Suppressor macrophage (primary cell): Measurements from ENCODE around the gene TEKTIP1.
"Not testable (repeated sequence)": the region's sequence is repeated elsewhere in the genome, so short reads cannot be mapped to it uniquely, and the experiment has no call there.

Source experiments
- DNase-seq, 4 experiments: peaks; one replicate each; pipeline ENCODE4 v3.0.0-alpha.2; 2020 to 2022

The TEKTIP1 gene

DNA sequence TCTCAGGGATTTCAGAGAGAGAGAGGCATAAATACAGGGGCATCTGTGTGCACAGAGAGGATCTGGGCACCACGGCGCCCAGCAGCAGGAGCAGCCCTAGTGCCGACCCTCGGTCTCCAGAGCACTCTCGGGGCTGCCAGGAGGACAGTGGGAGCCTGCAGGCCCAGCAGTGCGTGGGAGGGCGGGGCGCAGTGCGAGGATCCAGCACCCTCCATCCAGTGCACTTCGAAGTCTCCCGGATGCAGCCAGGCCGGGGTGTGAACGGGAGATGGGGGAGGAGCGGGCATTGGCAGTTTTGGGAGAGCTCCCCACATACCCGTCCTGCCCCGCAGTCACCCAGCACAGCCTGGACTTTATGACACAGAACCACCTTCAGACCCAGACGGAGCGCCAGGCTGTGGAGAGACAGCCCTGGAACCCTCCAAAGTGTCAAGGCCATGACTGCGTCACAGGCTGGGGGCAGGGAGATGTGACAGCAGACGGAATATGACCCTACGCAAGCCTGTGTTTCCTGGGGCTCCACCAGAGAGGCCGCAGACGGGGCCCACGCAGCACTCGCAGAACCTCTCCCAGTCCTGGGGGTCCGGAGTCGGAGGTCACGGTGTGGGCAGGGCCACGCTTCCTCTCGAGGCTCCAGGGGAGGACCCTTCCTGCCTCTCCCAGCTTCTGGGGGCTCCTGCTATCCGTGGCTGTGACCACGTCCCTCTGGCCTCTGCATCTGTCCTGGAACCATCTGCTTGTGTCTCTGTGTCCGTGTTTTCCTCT is 14.7 kb upstream of the TEKTIP1 start:
- DNase-seq = no peak

DNA sequence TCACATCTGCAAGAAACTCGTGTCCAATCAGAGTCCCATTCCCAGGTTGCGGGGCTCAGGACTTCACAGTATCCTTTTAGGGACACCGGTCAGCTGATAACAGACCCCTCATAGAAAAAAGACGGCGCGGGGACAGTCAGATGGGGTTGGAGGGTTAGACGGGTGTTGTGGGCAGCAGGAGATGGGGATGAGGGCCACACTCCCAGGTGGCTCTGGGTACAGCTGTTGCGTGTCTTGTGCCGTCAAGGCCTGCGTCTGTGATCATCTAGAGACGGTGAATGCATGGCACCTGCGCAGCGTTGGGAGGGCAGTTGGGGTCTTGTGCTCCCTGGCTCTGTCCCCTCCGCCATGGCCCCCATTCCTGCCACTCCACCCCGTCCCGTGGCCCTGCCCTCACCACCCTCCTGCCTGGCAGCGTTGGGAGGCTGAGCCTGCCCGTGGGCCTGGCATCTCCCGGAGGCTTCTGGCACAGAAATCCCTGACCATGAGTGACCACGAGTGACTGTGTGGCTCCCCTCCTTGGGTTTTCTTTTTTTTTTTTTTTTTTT is 14.0 kb upstream of the TEKTIP1 start:
- DNase-seq = no peak

DNA sequence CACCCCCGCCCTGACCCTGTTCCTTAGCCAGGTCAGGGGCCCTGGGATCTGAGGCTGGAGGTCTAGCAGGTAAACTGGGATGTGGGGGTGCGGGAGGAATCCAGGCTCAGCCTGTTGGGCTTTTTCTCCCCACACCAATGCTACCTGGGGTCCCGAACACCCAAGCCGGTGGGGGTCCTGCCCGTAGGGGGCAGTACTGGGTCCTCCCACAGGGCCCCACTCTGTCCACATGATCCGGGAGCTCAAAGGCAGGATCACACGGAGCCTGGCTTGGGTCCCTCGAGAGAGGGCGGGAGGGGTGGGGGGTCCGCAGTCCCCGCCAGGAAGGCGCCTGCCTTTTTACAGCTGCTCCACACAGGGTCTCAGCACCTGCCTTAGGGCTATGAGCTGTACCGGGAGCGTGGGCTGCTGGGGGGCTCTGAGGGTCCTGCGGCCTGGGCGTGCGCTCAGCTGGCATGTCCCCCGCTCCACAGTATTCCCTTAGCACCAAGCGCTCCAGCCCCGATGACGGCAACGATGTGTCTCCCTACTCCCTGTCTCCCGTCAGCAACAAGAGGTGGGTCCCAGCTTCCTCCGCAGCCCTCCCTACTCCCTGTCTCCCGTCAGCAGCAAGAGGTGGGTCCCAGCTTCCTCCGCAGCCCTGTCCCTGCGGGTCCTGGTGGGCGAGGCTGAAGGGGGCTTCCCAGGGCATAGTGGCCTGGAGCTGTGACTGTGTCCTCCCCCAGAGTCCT is 12.3 kb upstream of the TEKTIP1 start:
- DNase-seq = no peak

DNA sequence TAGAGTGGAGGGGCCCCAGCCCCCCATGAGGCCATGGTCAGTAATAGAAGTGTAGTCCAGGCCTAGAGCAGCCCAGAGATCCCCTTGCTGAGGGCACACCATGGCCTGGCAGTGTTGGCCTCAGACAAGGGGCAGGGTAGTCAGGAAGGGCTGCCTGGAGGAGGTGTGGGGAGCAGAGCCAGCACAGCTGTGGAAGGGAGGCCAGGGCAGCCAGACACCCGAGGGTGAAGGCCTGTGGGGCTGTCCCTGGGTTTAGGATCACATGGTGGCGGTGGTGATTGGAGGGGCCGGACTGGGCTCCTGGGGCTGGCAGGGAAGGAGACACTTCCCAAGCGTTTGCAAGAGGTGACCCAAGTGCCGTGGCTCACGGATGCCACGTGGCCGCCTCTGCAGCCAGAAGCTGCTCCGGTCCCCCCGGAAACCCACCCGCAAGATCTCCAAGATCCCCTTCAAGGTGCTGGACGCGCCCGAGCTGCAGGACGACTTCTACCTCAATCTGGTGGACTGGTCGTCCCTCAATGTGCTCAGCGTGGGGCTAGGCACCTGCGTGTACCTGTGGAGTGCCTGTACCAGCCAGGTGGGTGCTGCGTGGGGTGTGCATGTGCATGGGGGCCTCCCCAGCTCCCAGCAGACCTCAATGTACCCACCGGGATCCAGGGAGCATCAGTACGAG is 11.6 kb upstream of the TEKTIP1 start:
- DNase-seq = no peak

DNA sequence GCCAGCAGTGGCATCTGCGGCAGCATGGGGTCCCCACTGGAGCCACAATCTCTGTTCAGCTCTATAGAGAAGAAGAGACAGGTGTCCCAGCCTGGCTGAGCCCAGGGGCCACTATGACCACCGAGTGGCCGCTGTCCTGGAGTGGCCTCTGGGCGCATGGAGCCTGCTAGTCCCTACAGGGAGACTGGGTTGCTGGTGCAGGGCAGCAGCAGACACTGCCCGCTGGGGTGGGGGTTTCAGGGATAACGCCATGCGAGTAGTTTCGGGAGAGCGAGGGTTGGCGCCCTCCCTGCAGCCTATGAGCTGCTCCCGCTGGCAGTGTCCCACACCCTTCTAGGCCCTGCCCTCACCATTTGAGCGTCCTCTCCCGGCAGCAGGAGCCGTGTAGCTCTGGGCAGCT is 10.9 kb upstream of the TEKTIP1 start:
- no peak for DNase-seq

DNA sequence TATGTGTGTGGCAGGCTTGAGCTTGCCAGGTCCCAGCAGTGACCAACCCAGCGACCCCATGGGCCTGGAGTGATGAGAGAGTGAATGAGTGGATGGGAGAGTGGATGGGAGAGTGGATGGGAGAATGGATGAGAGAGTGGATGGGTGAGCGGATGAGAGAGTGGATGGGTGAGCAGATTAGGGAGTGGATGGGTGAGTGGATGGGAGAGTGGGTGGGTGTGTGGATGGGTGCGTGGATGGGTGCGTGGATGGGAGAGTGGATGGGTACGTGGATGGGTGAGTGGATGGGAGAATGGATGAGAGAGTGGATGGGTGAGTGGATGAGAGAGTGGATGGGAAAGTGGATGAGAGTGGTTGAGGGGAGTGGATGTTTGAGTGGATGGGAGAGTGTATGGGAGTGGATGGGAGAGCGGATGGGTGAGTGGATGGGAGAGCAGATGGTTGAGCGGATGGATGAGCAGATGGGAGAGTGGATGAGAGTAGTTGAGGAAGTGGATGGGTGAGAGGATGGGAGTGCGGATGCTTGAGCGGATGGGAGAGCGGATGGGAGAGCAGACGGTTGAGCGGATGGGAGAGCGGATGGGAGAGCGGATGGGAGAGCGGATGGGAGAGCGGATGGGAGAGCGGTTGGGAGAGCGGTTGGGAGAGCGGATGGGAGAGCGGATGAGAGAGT is 10.3 kb upstream of the TEKTIP1 start:
- no peak for DNase-seq

DNA sequence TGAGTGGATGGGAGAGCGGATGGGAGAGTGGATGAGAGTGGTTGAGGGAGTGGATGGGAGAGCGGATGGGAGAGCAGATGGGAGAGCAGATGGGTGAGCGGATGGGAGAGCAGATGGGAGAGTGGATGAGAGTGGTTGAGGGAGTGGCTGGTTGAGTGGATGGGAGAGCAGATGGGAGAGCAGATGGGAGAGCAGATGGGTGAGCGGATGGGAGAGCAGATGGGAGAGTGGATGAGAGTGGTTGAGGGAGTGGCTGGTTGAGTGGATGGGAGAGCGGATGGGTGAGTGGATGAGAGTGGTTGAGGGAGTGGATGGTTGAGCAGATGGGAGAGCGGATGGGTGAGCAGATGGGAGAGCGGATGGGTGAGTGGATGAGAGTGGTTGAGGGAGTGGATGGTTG is 9.7 kb upstream of the TEKTIP1 start:
- DNase-seq = not testable (repeated sequence)

DNA sequence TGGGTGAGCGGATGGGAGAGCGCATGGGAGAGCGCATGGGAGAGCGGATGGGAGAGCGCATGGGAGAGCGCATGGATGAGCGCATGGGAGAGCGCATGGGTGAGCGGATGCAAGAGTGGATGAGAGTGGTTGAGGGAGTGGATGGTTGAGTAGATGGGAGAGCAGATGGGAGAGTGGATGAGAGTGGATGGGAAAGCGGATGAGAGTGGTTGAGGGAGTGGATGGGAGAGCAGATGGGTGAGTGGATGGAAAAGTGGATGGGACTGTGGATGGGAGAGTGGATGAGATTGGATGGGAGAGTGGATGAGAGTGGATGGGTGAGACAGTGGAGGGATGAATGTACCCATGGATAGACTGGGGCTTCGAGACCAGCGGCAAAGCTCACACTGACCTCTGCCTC is 8.6 kb upstream of the TEKTIP1 start:
- no peak for DNase-seq

DNA sequence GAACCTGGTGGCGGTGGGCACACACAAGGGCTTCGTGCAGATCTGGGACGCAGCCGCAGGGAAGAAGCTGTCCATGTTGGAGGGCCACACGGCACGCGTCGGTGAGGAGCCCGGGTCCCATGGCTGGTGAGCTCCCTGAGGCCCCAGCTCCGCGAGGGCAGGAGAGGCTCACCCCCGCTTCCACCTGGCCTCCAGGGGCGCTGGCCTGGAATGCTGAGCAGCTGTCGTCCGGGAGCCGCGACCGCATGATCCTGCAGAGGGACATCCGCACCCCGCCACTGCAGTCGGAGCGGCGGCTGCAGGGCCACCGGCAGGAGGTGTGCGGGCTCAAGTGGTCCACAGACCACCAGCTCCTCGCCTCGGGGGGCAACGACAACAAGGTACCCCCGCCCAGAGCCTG is 7.3 kb upstream of the TEKTIP1 start:
- DNase-seq = no peak

DNA sequence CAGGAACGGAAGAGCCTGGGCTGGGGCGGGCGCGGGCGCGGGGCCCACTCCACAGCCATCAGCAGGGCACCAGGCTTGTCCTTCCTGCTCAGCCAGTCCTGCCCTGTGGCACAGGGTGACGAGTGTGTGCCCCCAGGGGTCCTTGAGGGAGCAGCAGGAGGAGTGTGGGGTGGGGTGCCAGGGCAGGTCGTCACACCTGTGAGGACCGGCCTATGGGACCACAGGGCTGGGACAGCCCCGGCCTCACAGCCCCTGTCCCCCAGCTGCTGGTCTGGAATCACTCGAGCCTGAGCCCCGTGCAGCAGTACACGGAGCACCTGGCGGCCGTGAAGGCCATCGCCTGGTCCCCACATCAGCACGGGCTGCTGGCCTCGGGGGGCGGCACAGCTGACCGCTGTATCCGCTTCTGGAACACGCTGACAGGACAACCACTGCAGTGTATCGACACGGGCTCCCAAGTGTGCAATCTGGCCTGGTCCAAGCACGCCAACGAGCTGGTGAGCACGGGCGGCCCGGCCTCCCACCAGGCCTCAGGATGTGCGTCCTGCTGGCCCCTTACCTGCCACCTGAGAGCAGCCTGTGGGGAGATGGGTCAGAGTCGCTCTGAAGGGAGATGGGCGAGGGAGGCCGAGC is 6.7 kb upstream of the TEKTIP1 start:
- no peak for DNase-seq

DNA sequence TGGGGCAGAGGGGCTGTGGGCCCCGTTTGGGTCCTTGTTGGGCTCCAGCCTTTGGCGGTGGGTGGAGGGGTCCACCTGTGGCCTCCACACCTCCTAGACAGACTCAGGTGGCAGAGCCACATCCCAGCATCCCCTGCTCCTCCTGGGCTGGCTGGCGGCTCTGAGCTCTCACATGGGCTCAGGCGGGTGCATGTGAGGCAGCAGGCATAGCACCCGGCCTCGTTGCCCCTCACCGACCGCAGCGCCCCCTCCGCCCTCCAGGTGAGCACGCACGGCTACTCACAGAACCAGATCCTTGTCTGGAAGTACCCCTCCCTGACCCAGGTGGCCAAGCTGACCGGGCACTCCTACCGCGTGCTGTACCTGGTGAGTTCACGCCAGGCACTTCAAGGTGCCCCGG is 5.9 kb upstream of the TEKTIP1 start:
- DNase-seq = no peak

DNA sequence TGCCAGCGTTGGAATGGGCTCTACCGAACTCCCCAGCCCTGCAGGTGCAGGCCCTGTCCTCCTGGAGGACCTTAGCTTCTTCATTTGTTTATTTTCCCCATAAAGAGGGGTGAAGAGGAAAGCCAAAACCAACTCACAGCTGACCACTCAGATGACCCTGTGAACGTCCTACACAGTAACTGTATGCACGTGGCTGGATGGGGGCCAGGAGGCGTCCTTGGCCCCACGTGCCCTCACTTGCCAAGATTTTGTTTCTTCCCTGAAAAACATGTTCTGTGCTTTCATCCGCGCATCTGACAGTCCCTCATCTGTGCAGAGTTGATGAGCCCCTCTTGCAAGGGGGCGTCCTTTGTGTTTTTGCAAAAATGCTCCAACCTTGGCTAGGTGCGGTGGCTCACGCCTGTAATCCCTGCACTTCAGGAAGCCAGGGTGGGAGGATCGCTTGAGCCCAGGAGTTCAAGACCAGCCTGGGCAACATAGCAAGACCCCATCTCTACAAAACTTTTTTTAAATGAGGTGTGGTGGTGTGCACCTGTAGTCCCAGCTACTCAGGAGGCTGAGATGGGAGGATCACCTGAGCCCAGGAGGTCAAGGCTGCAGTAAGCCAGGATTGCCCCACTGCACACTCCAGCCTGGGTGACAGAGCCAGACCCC is 5.3 kb upstream of the TEKTIP1 start:
- DNase-seq = no peak

DNA sequence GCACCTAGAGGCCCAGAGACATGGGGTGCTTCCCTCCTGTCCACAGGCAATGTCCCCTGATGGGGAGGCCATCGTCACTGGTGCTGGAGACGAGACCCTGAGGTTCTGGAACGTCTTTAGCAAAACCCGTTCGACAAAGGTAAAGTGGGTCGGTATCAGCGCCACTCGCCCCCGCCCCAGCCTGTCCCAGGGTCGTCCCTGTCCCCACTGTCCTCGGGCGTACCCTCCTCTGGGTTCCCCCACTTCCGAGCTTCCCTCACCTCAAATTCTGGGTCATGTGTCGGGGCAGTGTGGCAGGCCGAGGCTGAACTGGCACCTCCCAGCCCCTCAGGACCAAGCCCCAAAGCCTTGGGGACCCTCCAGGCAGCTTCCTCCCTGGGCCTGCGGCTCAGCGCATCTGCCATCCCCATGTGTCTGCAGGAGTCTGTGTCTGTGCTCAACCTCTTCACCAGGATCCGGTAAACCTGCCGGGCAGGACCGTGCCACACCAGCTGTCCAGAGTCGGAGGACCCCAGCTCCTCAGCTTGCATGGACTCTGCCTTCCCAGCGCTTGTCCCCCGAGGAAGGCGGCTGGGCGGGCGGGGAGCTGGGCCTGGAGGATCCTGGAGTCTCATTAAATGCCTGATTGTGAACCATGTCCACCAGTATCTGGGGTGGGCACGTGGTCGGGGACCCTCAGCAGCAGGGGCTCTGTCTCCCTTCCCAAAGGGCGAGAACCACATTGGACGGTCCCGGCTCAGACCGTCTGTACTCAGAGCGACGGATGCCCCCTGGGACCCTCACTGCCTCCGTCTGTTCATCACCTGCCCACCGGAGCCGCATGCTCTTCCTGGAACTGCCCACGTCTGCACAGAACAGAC is 4.4 kb upstream of the TEKTIP1 start:
- peak in 1 of 4 experiments; percentile 26 for DNase-seq

DNA sequence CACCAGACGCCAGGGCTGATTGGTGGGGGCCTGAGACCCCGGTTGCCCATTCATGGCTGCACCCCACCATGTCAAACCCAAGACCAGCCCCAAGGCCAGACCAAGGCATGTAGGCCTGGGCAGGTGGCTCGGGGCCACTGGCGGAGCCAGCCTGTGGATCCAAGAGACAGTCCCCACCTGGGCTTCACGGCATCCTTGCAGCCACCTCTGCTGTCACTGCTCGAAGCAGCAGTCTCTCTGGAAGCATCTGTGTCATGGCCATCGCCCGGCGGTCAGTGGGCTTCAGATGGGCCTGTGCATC is 3.8 kb upstream of the TEKTIP1 start:
- DNase-seq = peak in 1 of 4 experiments; percentile 31

DNA sequence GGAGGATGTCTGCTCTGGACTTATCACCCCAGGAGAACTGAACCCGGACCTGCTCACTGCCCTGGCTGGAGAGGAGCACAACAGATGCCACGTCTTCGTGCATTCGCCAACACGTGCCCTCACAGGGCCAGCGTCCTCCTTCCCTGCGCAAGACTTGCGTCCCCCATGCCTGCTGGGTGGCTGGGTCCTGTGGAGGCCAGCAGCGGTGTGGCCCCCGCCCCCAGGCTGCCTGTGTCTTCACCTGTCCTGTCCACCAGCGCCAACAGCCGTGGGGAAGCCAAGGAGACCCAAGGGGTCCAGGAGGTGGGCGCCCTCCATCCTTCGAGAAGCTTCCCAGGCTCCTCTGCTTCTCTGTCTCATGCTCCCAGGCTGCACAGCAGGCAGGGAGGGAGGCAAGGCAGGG is 3.4 kb upstream of the TEKTIP1 start:
- peak in 1 of 4 experiments; percentile 37 for DNase-seq

DNA sequence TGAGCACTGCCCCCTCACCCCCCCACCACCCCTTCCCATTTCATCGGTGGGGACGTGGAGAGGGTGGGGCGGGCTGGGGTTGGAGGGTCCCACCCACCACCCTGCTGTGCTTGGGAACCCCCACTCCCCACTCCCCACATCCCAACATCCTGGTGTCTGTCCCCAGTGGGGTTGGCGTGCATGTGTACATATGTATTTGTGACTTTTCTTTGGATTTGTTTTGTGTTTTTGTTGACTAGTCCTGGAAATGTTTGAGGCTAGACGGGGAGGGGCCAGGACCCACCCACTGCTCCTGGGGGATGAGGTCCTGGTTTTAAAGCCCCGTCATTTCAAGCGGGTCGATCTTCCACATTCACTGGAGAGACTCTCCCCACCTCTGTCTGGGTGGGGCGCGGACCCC is 3.0 kb upstream of the TEKTIP1 start:
- DNase-seq = no peak

DNA sequence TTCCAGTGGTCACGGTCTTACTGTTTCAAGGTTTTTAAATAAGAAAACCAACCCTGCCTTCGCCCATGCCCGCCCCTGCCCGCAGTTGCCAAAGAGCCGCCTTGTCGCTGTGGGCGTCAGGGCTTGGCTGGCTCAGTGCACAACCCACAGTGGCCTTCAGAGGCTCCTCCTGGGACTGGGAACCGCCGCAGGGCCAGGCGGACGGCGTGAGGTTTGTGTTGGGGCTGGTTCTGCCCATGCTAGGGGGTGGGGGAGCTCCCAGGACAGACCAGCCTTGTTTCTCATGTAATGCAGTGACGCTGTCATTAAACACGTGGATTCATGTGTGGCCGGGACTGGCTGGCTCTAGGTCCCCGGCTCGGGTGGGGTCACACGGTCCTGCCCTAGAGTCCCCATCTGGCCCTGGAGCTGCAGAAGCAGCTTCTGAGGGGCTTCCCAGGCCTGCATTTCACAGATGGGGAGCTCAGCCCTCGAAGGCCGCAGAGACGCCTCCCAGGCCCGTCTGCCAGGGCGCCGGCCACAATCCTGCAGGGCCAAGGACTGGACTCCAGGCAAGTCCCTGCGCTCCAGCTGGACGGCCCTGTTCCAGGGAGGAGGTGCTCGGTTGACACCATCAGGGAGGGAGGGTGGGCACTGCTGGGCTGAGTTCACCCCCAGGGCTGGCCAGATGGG is 2.4 kb upstream of the TEKTIP1 start:
- peak in 3 of 4 experiments; percentile 60 to 71 (median 62) for DNase-seq

DNA sequence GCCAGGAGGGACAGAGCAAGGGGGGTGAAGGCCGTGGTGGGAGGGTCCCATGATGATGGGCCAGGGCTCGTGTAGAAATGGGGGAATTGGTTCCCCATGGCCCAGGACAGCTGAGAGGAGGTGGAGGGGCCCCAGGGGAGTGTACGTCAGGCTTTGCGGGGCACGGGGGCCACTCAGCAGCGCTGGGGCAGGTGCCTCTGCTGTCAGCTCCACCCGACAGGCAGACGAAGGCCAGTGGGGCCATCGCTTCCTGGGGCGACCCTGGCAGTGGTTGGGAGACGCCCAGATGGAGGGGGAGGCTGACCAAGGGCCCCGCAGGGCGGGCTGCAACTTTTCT is 1.9 kb upstream of the TEKTIP1 start:
- peak in 1 of 4 experiments; percentile 26 for DNase-seq

DNA sequence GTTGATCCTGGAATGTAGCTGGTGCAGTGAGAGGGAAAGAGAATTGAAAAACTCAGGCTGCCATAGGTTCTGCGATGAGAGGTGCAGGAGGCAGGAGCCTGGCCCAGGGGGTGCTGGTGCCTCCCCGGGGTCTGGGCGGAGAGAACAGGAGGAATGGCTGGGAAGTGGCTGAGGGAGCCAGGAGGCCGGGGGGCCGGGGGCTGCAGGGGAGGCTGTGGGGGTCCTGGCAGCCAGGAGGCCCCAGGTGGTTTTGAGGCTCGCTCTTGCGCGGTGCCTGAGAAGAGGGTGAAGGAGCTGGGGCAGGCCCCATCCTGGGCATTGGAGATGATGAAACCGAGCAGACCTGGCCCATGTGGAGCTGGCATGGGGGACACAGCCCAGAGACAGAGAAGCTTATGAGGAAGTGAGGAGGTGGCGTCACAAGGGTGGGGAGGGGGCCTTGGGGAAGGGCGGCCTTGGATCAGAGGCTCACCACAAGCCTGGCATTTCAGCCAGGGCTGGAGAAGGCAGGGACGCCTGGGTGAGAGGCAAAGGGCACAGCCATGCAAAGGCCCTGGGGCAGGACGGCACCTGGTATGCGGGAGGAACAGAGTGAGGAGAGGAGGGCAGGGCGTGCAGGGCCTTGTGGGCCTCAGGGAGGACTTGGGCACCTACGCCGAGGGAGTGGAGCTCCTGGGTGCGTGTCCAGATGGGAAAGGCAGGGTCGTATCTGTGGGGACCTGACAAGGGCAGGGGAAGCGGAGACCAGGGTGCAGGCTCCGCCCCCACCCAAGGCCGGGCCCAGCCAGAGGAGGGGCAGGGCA is 1.3 kb upstream of the TEKTIP1 start:
- DNase-seq = peak in 3 of 4 experiments; percentile 40 to 47 (median 44)
